ENCODE measurements around the gene PKP1.

Gene PKP1

DNA sequence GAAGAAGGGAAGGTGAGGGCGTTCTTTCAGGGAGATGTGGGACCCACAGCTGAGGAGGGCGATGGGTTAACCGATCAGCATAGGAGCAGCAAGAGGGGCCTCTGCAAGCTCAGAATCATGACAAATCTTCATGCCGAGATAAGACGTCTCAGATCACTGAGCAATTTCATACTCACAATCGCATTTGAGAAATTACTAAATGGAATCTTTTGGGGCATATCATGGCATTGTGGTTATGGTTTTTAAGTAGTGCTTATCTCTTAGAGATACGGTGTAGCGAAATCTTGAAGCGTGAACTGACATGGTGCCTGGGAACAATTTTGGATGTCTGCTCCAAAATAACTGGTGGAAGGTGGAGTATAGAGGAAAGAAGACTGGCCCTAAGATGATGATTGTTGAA is 88.0 kb downstream of the PKP1 start:
- no peak for DNase-seq (ENCODE audit: low spot score)

DNA sequence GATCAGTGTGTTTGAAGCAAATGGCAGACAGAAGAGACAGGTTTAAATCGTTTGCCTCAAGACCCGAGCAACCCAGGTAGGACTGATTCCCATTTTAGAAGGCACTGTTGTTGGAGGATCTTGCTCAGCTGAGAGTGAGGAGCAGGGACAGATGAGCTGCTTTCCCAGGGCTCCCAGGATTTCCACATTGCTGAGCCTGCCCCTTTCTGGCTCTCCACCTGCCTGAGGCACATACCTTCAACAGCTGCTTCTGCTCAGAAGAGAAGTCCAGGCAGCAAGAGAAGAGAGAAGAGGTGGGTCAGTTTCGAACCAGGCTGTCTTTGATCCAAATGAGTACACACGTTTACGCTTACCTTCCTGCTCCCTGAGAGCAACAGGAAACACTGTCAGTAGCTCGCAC is 88.5 kb downstream of the PKP1 start:
- no peak for DNase-seq (ENCODE audit: low spot score)

- no peak for DNase-seq (ENCODE audit: low spot score)
These were observed 91.1 kb downstream of the PKP1 start for GRCh38 chr1:201374364-201374763.

DNA sequence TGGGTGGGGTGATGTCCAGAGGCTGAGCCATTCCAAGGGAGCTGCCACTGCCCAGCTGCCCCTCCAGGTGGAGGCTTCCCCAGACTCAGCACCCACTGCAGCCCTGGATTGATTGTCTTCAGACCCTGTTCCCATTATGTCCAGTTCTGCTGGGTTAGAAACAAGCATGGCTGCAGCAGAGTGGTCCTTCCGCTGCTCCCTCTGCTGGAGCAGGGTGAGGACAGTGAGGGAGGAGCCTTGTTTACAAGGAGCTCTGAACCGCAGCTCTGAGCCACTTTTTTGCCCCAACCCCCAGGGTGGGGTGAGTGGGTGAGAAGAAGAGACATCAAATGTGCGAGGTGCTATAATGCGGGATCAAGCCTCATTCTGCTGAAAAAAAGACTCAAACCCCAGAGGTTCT is 91.9 kb downstream of the PKP1 start:
- no peak for DNase-seq (ENCODE audit: low spot score)

DNA sequence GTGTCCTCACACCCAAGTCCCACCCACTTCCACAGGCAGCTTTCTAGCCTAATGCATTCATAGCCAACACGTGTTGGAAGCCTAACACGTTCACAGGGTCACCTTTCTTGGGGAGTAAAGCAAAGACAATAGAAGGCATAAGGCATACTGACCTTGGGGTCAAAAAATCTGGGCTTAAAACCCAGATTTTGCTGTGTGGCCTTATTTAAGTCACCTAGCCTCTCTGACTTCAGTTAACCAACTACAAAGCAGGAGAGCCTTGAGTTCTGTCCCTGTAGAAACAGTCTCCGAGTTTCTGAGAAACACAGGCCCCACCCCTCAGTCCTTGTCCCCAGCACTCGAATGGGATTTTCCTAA is 92.8 kb downstream of the PKP1 start:
- DNase-seq (ENCODE audit: low spot score) = no peak

- peak; percentile 34 for DNase-seq (ENCODE audit: low spot score)
These were observed 93.4 kb downstream of the PKP1 start for GRCh38 chr1:201376464-201377374.

- no peak for DNase-seq (ENCODE audit: low spot score)
These were observed 94.3 kb downstream of the PKP1 start, which contains the start of gene TNNT2 for GRCh38 chr1:201377611-201378092. Gene TNNT2 (minus strand): TSS chr1:201377680. CDS start chr1:201373254, 4,426 bp downstream.

DNA sequence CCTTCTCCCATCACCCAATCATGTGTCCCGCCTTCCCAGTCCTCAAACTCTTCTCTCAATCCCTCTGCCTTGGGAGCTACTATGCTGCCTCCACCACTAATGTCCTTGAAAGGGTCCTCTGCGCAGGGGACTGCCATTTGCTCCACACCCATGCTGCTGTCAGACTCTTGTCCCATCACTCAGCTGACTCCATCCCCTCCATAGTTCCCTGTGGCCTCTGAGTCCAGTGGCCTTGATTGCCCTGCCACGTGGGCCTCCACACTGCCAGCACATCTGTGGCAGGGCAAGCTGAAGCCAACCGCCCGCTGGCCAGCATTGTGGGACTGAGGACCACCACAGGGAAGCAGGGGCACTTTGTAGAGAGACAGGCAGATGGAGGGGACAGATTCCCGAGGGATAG is 95.5 kb downstream of the PKP1 start:
- no peak for DNase-seq (ENCODE audit: low spot score)

DNA sequence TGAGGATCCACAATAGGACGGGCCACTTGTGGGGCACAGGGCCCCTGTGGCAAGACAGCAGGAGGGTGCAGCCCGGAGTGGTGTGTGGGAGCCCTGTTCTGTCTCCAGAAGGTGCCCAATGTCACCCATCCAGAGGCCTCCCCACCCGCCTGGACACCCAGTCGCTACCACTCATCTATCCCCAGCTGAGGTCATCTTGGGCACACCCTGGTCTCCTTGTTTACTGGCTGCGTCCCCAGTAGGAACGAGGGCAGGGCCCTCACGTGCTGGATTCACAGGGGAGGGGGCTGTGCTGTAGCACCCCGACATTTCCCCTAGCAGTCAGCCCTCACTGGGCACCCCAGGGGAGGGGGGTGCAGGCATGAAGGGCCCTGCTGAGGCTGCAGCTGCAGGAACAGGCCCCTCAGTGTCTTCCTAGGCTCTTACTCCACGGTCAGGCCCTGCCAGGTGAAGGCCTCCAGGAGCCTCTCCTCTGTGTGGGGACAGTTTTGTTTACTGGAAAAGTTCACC is 96.5 kb downstream of the PKP1 start:
- DNase-seq (ENCODE audit: low spot score) = no peak

DNA sequence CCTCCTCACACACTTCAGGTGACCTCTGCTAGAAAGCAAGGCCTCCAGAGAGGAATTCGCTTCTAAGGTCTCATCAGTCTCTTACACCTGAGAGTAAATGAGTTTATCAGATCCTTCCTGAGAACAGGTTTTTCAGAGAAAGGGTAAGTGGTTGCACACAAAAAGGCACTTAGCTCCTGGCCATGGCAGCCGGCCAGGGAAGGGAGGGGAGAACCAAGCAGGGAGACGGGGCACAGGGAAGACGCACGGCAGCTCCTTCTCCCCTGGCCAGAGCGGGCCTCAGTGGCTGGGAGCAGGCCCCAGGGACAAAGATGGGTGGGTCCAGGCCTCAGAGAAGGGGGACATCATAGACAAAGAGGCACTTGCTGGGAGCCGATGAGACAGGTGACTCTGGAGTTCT is 97.8 kb downstream of the PKP1 start:
- DNase-seq (ENCODE audit: low spot score) = no peak
